Neural cell (in vitro differentiated cells): Measurements from ENCODE around the gene SLC22A23.

ENCODE experiments used
- CTCF ChIP-seq: fragments of 450-650 bp; IDR thresholded peaks from 2 replicates; pipeline ENCODE4 v1.5.1; 2014; ENCODE audit warnings: antibody characterized with exemption, mild to moderate bottlenecking, moderate library complexity; ENCODE audit not compliant: poor library complexity, severe bottlenecking
- EP300 ChIP-seq: fragments of 450-650 bp; conservative IDR thresholded peaks from 2 replicates; pipeline ENCODE4 v1.6.1; 2014; ENCODE audit warnings: antibody characterized with exemption, mild to moderate bottlenecking, moderate library complexity; ENCODE audit not compliant: poor library complexity, severe bottlenecking
- POLR2AphosphoS5 ChIP-seq: IDR thresholded peaks from 2 replicates; pipeline ENCODE4 v1.6.1; 2012
- REST ChIP-seq: IDR thresholded peaks from 2 replicates; pipeline ENCODE4 v1.6.1; 2012; ENCODE audit warnings: borderline replicate concordance

GRCh38 chr6:3456395-3456897, 404 bp downstream of the SLC22A23 start:
- no peak for TF ChIP-seq CTCF
- TF ChIP-seq EP300: no peak
- TF ChIP-seq POLR2AphosphoS5: no peak
- TF ChIP-seq REST: no peak
